ENCODE measurements around the gene GPR55. TPM values are rescaled to one million over a fixed set of nuclear protein-coding genes. Genes with fewer than 3 reads are reported as not detected.

GPR55 gene
- total RNA-seq, 1 experiment from 2014 or later, result 0.07 TPM

- POLR2A ChIA-PET (ENCODE audit: unreplicated experiment), result no interaction called here
- intact Hi-C loops (cut with micrococcal nuclease), result no loop called here
- Histone ChIP-seq H3K27ac (ENCODE audit: low read length) (no peak overlapping the region), H3K4me1 (ENCODE audit: insufficient read depth, low read length) (no peaks in the 10 kb centered on the region), H3K4me3 (ENCODE audit: low read length) (no peak overlapping the region), H3K9me2 (replicated peaks; ENCODE audit: low read length) (no peaks in the 10 kb centered on the region), H3K9ac (ENCODE audit: low read length) (no peak overlapping the region), H3K9me3 (ENCODE audit: low read length) (no peaks in the 10 kb centered on the region), H3K4me2 (ENCODE audit: low read length) (no peak overlapping the region), H4K20me1 (ENCODE audit: low read length) (no peaks in the 10 kb centered on the region), H3K79me2 (ENCODE audit: low read length) (no peaks in the 10 kb centered on the region), H3F3A (ENCODE audit: low read length, unreplicated experiment) (no peaks in the 10 kb centered on the region), H2AFZ (ENCODE audit: low read length) (no peak overlapping the region), H3K36me3 (ENCODE audit: low read depth, low read length) (no peaks in the 10 kb centered on the region), H3K27me3 (ENCODE audit: low read length) (no peaks in the 10 kb centered on the region)
- no peak for TF ChIP-seq EZH2 (IDR thresholded peaks at IDR 0.05; ENCODE audit: low read length, unreplicated experiment)
- no peak for TF ChIP-seq EZH2phosphoT487 (IDR thresholded peaks at IDR 0.05; ENCODE audit: borderline replicate concordance, low read length)
- TF ChIP-seq CTCF (conservative IDR thresholded peaks at IDR 0.05; ENCODE audit: low read depth, low read length), result no peak
- CTCF ChIA-PET, result no interaction called here
- ATAC-seq (no peak; the same call in 1 of the 2 replicates), DNase-seq (no peak)
- BruUV-seq (replicated peaks), result no TSS peak
Observed at GRCh38 chr2:230893841-230894781, 30.9 kb downstream of the GPR55 start.

GRCh38 chr2:230893338-230893737, 31.7 kb downstream of the GPR55 start:
- CTCF ChIA-PET, result no interaction called here
- no peak for DNase-seq
- Histone ChIP-seq H3K36me3 (ENCODE audit: low read depth, low read length) (no peaks in the 10 kb centered on the region), H3K4me1 (ENCODE audit: insufficient read depth, low read length) (no peaks in the 10 kb centered on the region), H3K9me3 (ENCODE audit: low read length) (no peaks in the 10 kb centered on the region), H3F3A (ENCODE audit: low read length, unreplicated experiment) (no peaks in the 10 kb centered on the region), H3K9me2 (replicated peaks; ENCODE audit: low read length) (no peaks in the 10 kb centered on the region), H3K27ac (ENCODE audit: low read length) (no peak overlapping the region), H3K79me2 (ENCODE audit: low read length) (no peaks in the 10 kb centered on the region), H3K27me3 (ENCODE audit: low read length) (no peaks in the 10 kb centered on the region), H3K9ac (ENCODE audit: low read length) (no peak overlapping the region), H3K4me3 (ENCODE audit: low read length) (no peak overlapping the region), H2AFZ (ENCODE audit: low read length) (no peak overlapping the region), H4K20me1 (ENCODE audit: low read length) (no peaks in the 10 kb centered on the region), H3K4me2 (ENCODE audit: low read length) (no peak overlapping the region)
- intact Hi-C loops (cut with micrococcal nuclease), result no loop called here
- ATAC-seq, result no peak
- TF ChIP-seq CTCF (conservative IDR thresholded peaks at IDR 0.05; ENCODE audit: low read depth, low read length), result no peak
- BruUV-seq (replicated peaks), result no TSS peak
- POLR2A ChIA-PET (ENCODE audit: unreplicated experiment), result no interaction called here

GRCh38 chr2:230891509-230891908, 33.5 kb downstream of the GPR55 start:
- H3K9ac ChIP-seq (ENCODE audit: low read length), result no peak overlapping the region
- H3K9me2 ChIP-seq (replicated peaks; ENCODE audit: low read length), result no peaks in the 10 kb centered on the region
- DNase-seq, result no peak
- no peak overlapping the region for H2AFZ ChIP-seq (ENCODE audit: low read length)
- ChIA-PET CTCF (no interaction called here), POLR2A (ENCODE audit: unreplicated experiment) (no interaction called here)
- no peaks in the 10 kb centered on the region for H3K36me3 ChIP-seq (ENCODE audit: low read depth, low read length)
- ATAC-seq, result no peak
- H3K79me2 ChIP-seq (ENCODE audit: low read length), result no peaks in the 10 kb centered on the region
- TF ChIP-seq EZH2phosphoT487 (IDR thresholded peaks at IDR 0.05; ENCODE audit: borderline replicate concordance, low read length) (no peak), CTCF (conservative IDR thresholded peaks at IDR 0.05; ENCODE audit: low read depth, low read length) (no peak), EZH2 (IDR thresholded peaks at IDR 0.05; ENCODE audit: low read length, unreplicated experiment) (no peak)
- intact Hi-C loops (cut with micrococcal nuclease), result no loop called here
- H3K9me3 ChIP-seq (ENCODE audit: low read length), result no peaks in the 10 kb centered on the region
- no peak overlapping the region for H3K27ac ChIP-seq (ENCODE audit: low read length)
- BruUV-seq (replicated peaks), result no TSS peak
- no peak overlapping the region for H3K4me2 ChIP-seq (ENCODE audit: low read length)
- H3F3A ChIP-seq (ENCODE audit: low read length, unreplicated experiment), result no peaks in the 10 kb centered on the region
- H3K4me1 ChIP-seq (ENCODE audit: insufficient read depth, low read length), result no peaks in the 10 kb centered on the region
- no peaks in the 10 kb centered on the region for H3K27me3 ChIP-seq (ENCODE audit: low read length)
- no peak overlapping the region for H3K4me3 ChIP-seq (ENCODE audit: low read length)
- H4K20me1 ChIP-seq (ENCODE audit: low read length), result no peaks in the 10 kb centered on the region
